GM12872 (cell line): Measurements from ENCODE around the gene HRAS.

Experiments used
- CTCF ChIP-seq: IDR thresholded peaks from 3 replicates; pipeline ENCODE4 v1.5.1; 2011; ENCODE audit warnings: low read depth, mild to moderate bottlenecking, low read length, moderate library complexity; ENCODE audit not compliant: insufficient read depth

Gene HRAS

GRCh38 chr11:576811-577610 is 41.6 kb upstream of the HRAS start:
- TF ChIP-seq CTCF, result no peak

GRCh38 chr11:575996-576768 is 40.8 kb upstream of the HRAS start, which contains the start of gene PHRF1:
Gene PHRF1 (plus strand): TSS chr11:576470. CDS start chr11:581513, 5,043 bp downstream.
- TF ChIP-seq CTCF, result no peak

- TF ChIP-seq CTCF, result no peak
These were observed 40.1 kb upstream of the HRAS start for GRCh38 chr11:575313-575995.

GRCh38 chr11:574632-575312 is 39.4 kb upstream of the HRAS start:
- TF ChIP-seq CTCF, result no peak

GRCh38 chr11:573146-573759 is 37.9 kb upstream of the HRAS start:
- no peak for TF ChIP-seq CTCF

GRCh38 chr11:571802-572185 is 36.4 kb upstream of the HRAS start:
- TF ChIP-seq CTCF, result no peak
